ENCODE data around the gene PRDM8. TPM values are rescaled to one million over a fixed set of nuclear protein-coding genes. Genes with fewer than 3 reads are reported as not detected.

Gene PRDM8
- polyA plus RNA-seq, 2 of the 4 experiments (the other 2 are of a cell fraction), result 0.10 to 0.14 TPM

GRCh38 chr4:80207172-80207583 is 9.9 kb downstream of the PRDM8 start:
- no peak overlapping the region for H3K4me2 ChIP-seq
- no peak for ATAC-seq
- CTCF ChIA-PET, result no interaction called here

More at GRCh38 chr4:80207172-80207583, 9.9 kb downstream of the PRDM8 start:
- Histone ChIP-seq H3K27ac (no peak overlapping the region), H3K4me1 (no peaks in the 10 kb centered on the region), H3K4me3 (no peak overlapping the region), H3K9me3 (no peaks in the 10 kb centered on the region)
- WGBS (ENCODE audit: missing lambda C conversion rate), result 86% methylated on average over 24 of the region's 27 CpGs
- FAIRE-seq (no peak), DNase-seq (ENCODE audit: low read depth in 1 of 2, low spot score in 1 of 2) (no peak)
- POLR2A ChIA-PET, result no interaction called here
- TF ChIP-seq PBX3 (IDR thresholded peaks at IDR 0.05) (no peak), RARB (CRISPR knock-in tag; IDR thresholded peaks at IDR 0.05) (no peak), KDM1A (IDR thresholded peaks at IDR 0.05; ENCODE audit: low read depth) (no peak), REST (IDR thresholded peaks at IDR 0.05) (no peak), MAZ (IDR thresholded peaks at IDR 0.05; ENCODE audit: borderline replicate concordance, low read depth, low read length) (no peak), ESRRA (IDR thresholded peaks at IDR 0.05; ENCODE audit: borderline replicate concordance, low read length) (no peak), CHD4 (IDR thresholded peaks at IDR 0.05; ENCODE audit: borderline replicate concordance) (no peak), POLR2AphosphoS2 (conservative IDR thresholded peaks at IDR 0.05; ENCODE audit: low read length) (no peak), HDAC2 (IDR thresholded peaks at IDR 0.05) (no peak), ZSCAN20 (CRISPR knock-in tag; IDR thresholded peaks at IDR 0.05) (no peak), GATA3 (IDR thresholded peaks at IDR 0.05; ENCODE audit: borderline replicate concordance) (no peak), HMGXB4 (CRISPR knock-in tag; IDR thresholded peaks at IDR 0.05; ENCODE audit: borderline replicate concordance) (no peak), NPAS2 (CRISPR knock-in tag; IDR thresholded peaks at IDR 0.05; ENCODE audit: borderline replicate concordance) (no peak), HOXA7 (CRISPR knock-in tag; IDR thresholded peaks at IDR 0.05) (no peak), ATOH8 (CRISPR knock-in tag; IDR thresholded peaks at IDR 0.05; ENCODE audit: low read depth) (no peak), EHF (CRISPR knock-in tag; IDR thresholded peaks at IDR 0.05) (no peak)
- TF ChIP-seq, protein P1, sequence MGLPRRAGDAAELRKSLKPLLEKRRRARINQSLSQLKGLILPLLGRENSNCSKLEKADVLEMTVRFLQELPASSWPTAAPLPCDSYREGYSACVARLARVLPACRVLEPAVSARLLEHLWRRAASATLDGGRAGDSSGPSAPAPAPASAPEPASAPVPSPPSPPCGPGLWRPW (IDR thresholded peaks at IDR 0.05), result no peak
